Measurements from ENCODE around the gene LMX1B.

- TF ChIP-seq CTCF (optimal IDR thresholded peaks at IDR 0.05 in 1 of 3, IDR thresholded peaks at IDR 0.05 in 1 of 3, conservative IDR thresholded peaks at IDR 0.05 in 1 of 3; ENCODE audit: extremely low read depth in 1 of 3, insufficient read depth in 2 of 3, low read length in 3 of 3) (no peak), EZH2 (IDR thresholded peaks at IDR 0.05; ENCODE audit: low read length) (no peak)
Observed at GRCh38 chr9:126652140-126652582, 38.4 kb downstream of the LMX1B start.
